Stimulated activated CD8-positive, alpha-beta memory T cell treated with anti-CD3 and anti-CD28 coated beads, Interleukin-2, amount 100 ng/mL, for 48 hours (primary cell): Measurements from ENCODE around the gene HBS1L.

ENCODE experiments used
- DNase-seq, 2 donors: peaks; one replicate each; pipeline ENCODE4 v3.0.0-alpha.2; 2020; ENCODE audit warnings: low read depth in 2 of 2

HBS1L gene

DNA sequence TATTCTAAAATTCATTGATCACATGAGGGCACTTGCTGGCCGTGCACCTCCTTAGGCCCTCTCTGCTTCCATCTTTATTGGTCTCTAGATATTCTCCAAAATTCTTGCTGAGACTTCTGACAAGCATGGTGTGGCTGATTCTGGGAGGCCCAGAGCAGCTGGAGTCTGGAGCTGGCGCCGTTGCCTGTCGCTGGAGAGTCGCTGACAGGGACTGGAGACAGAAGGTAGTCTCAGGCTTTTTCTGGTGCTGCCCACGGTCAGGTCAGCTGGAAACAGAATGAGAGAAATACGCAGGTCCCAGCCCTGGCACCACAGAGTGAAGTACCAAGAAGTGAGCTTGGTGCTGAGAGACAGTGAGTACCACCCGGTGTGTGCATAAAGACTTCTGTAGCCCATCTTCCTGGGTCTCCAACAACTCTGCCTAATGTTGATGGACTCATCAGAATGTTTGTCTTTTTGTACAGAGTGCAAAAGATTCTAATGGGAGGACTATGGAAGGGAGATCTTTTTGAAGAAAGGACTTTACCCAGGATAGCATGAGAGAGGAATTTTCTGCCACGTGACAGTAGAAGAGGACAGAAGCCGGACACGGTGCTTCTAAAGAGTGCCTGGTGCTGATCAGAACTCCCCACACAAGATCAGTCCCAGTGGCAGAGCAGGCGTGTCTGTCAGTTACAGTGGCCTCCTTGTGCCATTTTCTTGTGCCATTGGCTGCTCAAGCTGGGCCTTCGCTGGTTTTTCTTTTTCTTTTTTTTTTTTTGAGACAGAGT lies 102.9 kb downstream of the HBS1L start:
- no peak for DNase-seq

DNA sequence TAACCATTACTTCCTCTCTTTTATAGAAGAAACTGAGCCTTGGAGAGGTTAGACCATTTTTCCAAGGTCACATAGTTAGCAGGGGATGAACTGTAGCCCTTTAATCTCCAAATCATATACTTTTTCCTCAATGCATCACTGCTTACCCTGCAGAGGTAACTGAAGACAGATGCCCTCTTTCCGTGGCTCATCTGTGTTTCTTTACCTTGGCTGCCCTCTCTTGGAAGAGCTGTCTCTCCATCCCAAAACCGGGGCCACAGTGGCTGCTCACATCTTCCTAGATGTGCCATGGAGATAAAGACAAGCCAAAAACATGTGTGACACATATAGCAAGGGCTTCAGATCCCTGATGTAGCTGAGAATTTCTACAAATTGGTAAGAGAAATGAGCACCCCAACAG lies 104.1 kb downstream of the HBS1L start:
- no peak for DNase-seq

DNA sequence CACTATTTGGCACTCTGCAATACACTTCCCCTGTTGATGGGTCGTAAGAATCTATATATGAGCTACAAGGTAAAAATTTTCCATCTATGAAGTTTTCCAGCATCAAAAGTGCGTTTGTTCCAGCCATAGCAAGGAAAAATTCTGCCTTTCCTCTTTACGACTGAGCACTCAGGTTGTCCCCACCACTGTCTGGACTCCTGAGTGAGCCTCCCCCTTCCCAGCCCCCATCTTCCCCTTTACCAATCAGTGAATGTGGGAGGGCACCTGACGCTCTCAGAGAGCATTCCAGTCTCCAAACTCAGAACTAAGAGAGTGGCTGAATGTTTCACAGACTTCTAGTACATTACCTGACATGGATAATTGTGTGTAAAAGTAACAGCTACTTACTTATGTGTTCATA lies 104.7 kb downstream of the HBS1L start, which contains the start of gene ALDH8A1:
Gene ALDH8A1, minus strand, starts transcription at position 175 of the 400 bp plus-strand sequence. Its CDS starts 48 bp downstream, at position 127.
- DNase-seq: no peak

DNA sequence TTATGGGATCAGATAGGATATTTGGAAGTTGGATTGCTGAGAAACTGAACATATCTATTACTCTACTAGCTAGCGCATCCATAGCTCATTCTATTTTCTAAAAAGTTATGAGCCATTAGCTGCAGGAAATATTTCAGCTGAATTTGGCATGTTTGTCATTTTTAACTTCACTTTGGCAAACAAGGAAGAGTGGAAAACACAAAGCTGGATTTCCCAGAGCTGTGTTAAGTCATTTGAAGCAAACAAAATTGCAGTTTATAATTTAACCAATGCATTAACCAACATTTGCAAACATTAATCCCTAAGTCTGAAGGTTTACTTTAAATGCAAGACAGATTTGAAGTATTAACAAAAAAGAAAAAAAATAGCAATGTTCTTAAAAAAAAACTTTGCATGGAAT lies 105.9 kb downstream of the HBS1L start:
- no peak for DNase-seq

DNA sequence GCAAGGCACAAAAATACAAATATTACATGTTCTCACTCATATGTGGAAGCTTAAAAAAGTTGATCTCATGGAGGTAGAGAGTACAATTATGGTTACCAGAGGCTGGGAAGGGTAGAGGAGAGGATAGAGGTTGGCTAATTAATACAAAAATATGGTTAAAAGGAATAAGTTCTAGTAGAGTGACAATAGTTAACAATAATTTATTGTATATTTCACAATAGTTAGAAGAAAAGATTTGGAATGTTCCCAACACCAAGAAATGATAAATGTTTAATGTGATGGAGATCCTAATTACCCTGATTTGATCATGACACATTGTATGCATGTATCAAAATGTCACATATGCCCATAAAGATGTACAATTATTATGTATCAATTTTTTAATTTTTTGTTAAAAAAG lies 106.5 kb downstream of the HBS1L start:
- no peak for DNase-seq

DNA sequence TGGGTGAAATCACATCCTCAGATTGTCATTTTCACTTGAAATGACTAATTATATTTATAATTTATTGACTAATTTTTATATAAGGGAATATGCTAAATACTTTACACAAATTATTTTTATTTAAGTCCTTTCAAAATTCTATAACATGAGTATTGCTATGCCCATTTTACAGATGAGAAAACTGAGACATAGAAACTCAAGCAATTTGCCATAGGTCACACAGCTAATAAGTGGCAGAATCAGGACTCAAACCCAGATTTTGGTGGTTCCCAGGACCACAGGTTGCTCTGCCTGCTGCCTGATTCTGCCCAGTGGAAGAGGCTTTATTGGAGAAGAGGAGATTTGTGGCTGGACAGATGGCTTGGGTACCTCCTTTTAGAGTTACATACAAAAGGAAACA lies 109.6 kb downstream of the HBS1L start:
- no peak for DNase-seq

DNA sequence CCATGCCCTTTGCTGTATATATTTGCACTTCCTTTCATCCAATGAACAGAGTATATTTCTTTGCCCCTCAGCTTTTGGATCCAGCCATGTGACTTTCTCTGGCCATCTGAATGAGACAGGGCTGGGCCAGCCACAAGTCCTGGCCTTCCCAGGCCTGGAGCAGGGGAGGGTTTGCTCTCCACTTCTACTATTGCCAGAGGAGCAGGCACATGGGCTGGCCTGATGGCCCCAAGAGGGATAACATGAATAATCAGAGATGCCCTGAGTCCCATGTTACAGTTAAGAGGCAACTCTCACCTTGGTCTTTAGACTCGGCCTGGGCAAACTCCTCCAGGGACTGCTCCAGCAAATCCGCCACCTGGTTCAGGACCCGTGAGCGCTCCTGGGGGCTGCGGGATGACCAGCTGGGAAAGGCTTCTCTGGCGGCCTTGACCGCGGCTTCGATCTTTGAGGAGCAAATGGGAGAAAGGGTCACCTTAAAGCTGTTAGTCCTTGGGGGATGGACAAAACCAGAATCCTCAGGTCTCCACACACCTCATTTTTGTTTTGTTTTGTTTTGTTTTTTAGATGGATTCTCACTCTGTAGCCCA lies 111.0 kb downstream of the HBS1L start:
- DNase-seq: no peak

DNA sequence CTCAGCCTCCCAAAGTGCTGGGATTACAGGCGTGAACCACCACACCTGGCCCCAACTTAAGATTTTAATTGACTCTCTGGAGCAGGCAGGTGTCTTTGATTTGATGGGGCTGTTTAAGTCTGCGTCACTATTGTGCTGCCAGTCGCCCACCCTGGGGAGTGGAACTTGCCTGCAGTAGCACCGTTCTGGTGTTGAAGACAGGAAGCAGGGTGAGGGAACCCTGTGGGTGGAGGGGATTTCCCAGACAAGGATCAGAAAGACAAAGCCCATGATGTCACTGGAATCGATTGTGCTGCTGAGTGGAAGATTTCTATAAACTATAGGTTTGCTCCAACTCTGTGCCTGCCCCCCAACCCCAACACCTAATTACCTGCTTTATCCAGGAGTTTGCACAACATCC lies 115.7 kb downstream of the HBS1L start:
- peak; percentile 22 to 62 for DNase-seq

DNA sequence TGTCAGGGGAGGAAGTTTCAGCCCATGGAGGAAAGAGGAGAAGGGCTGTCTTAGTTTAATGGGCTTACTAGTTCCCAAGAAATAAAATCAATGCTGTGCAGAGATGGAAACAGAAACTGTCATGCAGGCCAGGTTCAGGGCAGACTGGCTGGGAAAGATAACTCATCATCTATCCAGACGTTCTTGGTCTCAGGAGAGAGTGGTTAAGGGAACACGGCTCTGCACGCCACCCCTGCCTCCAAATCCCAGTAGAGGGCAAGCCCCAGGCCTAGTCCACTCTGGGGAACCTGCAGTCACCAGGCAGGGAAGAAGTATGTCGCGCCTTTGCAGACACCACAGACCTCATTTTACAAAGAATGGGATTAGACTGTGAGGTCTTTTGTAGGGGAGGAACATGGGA lies 117.2 kb downstream of the HBS1L start:
- DNase-seq: no peak

DNA sequence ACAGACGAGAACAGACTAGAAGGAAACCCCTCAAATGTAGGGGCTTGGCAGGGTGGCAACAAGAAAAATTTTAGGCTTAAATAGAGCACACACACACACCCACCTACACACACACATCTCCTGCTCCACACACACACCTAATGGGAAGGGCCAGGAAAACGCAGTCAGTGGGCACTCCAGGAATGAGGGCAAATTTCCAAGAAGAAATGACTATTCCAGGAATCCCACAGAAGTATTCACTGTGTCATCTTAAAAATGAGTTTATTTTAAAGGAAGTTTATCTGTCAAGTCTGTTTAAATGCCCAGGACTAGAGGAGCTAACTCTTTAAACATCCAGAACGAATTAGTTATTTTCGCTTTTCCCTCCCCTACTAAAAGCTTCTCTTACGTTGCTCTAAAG lies 117.7 kb downstream of the HBS1L start:
- no peak for DNase-seq

DNA sequence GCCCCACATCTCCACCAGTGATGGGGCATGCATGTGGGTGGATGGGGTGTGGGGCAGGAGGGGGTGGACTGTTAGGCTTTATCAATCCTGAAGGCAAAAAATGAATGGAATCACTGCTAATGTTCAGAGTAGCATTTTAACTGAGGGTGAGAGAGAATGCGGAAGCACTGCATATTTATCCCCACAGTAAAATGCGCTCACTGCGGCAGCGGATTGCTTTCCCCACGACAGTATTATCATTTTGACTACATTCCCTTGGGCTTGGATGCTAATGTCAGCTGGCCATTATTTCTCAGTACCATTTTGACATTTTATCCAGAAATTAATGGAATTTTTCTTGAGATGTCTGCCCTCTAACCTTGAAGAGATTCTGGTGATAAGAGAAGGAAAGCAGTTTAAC lies 118.1 kb downstream of the HBS1L start:
- no peak for DNase-seq

DNA sequence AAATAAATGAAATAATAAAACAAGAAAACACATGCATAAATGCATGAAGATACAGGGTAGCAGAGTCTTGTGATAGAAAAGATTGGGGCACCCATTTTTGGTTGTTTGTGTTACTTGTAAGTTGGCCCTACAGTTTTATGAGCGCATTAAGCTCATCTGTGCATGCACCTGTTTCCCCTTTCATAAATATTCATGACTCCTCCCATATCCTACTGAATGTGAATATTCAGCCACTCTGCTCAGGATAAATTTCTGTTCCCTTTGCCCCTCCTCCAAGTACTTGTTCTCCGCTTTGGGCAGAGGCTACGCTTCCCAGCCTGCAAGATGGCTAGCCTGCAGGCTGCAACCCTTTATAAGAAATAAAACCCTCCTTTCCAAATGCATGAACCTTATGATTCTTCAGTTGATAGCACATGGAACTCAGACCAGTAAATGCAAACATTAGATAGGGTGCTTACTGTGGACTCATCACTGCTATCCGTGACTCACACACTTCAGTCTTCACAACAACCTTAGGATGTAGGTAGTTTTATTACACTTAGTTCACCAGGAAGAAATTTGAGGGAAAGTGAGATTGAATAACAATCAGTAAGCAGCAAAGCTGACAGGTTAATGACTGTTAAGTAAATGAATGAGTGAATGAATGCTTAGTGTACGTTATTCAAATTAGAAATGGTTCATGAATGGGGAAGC lies 119.7 kb downstream of the HBS1L start:
- DNase-seq: no peak

DNA sequence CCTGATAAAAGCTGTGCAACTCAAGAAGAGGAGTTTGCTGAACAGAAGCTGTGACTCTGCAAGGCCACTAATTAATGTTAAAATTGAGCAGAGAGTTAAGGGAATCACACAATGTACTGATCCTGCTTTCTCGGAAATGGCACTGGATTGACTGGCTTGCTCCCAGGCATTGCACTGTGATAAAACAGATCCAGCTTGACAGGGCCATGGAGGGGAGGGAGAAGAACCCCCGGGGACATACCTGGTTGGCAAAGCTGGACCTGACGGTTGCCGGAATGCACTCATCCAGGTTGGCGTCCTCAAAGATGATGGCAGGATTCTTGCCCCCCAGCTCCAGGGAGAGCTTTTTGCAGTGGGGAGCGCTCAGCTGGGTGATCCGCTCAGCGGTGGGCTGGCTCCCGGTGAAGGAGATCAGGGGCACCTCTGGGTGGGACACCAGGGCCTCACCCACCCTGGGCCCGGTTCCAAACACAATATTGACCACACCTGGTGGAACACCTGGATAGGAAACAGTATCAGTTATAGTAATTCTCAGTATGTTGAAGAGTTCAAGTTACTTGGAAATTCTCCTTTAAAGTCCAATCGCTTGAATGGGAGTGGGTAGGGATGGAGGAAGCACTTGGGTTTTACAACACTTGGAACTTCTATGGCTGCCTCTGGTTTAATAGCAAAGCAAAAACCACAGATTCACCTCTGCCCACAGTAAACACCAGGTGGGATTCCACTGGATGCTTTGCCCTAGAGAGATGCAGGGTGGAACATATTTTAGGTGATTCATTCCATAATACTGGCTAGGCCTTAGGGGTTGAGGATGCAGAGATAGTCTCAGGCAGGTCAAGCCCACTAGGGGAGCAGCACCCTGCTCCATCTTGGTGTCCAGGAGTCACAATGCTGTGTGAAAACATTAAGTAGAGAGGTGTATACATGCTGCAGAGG lies 121.8 kb downstream of the HBS1L start:
- DNase-seq: no peak

DNA sequence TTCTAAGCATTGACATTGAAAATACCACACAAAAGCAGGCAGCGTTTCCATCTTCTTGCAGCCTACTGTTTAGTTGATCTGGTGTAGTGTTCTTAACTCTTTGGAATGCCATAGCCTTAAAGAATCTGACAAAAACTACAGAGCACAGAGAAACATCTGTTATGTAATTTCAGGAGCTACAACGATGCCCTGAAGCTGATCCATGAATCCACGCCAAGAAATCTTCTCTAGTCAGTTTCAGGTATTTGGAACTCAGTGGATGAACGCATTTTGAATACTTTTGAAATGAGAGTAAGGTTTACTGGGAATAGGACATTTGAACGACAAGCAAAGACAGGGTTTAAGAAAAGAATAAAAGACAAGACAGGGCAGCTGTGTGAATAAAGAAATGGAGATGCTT lies 122.5 kb downstream of the HBS1L start:
- no peak for DNase-seq

DNA sequence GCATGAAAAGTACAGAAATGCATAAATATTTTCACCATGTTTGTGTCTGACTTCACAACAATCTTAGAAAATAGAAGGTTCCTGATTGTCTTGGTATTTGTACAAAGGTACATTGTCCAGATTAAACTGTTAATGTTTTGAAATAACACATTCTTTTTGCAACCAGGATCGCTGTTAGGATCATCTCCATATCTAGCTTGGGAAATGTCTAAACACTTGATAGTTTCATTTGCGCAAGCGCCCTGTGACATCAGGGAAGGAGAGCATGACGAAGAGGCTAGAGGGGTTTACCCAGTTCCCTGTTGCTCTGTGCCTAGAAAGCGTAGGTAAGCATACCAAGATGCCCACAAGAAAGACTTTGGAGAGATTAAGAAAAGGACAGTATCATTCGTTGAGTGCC lies 124.2 kb downstream of the HBS1L start:
- DNase-seq: no peak

DNA sequence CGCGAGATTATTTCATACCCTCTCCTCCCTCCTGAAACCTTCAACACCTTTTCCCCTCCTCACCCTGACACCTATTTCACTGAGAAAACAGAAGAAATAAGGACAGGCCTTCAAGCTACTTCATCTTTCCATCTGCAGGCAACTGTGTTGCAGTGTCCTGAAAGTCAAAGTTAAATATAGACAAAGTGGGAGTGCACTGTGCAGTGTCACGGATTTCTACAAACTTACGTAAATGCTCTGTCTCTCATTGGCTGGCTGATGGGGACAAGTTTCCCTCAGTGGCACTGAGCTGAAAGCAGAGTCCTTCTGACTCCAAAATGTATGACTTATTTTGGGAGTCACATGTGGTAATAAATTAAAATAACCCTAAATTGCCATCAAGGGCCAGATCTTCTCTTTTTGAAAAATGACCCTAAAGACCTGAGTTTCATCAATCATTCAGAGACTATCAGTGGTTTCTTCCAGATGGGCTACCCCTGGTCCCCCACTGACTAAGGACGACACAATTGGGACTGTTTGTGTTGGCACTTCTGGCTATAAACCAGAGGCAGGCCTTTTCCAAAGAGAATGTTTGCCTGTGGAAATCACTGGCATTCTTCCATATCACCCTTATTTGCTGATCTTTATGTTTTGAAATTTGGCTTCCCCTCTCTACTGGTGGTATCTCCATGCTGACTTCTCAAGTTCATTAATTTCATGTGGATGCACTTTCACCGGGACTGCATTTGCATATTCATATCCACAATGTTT lies 126.3 kb downstream of the HBS1L start:
- DNase-seq: no peak

DNA sequence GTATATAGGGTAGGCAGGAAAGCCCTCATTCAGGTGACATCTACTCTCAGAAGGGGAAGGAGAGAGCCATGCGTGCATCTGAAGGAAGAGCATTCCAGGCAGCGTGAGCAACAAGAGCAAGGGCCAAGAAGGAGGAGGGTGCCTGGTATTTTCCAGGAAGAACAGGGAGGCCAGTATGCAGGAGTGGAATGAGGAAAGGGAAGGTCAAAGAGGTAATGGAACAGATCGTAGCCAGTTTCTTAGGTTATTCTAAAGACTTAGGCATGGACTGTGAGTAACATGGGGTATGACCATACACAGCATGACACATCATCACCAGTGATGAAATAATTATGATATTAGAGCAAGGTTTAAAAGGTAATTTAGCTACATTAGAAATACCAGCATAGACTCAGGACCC lies 128.8 kb downstream of the HBS1L start:
- no peak for DNase-seq

DNA sequence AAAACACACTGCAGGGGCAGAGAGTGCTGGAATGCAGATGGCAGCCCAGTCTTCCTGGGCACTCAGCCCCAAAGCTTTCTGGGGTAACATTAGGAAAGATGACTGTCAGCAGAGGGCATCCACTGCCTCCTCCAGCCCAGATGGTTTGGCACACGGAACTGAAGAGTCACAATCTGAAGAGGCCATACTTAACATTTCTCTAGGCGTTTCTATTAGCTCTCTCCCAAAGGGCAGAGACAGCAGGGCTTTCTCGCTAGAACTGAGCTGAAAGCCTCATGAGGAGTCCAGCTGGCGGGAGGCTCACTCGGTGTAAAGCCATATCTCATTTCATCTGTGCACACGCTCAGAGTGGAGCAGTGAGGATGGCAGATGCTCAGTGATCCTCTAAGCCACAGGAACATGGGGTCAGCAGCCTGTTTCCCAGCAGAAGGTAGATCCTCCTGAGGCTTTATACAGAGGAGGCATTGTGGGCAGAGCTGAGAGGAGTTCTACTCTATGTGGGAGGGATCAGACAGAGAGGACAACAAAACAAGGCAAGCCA lies 132.8 kb downstream of the HBS1L start:
- DNase-seq: no peak

DNA sequence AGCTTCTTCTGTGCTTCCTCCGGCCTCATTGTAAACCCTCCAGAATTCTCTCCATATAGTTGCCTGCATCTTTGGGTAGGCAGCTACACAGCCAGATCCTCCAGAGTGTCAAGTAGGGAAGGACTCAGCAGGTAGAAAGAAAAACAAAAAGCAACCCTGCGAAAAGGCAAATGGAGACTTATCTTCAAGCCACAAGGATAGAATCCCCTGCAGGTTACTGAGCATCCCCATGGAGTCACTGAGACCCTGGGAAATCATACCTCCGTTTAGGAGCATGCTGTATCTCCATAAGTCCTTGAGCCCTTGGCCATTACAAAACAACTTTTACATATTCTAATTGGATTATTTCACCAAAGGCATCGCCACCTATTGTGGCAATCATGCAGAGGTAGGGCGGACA lies 133.3 kb downstream of the HBS1L start:
- no peak for DNase-seq

DNA sequence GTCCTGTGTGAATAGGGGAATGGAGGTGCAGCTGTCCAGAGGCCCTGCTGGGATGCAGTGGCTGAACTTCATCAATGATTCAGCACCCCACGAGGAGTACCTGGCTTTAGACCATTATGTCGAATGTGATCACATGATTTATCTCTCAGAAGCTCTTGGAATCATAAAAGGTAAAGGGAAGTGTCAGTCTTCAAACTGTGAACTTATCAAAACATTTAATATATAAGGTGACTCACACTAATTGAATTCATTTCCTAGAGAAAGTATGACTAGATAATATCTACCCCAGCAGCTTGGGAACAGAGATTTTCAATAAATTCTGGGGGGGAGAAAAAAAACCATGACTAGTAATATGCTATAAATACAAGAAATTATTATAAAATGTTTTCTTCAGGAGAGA lies 134.2 kb downstream of the HBS1L start:
- no peak for DNase-seq

DNA sequence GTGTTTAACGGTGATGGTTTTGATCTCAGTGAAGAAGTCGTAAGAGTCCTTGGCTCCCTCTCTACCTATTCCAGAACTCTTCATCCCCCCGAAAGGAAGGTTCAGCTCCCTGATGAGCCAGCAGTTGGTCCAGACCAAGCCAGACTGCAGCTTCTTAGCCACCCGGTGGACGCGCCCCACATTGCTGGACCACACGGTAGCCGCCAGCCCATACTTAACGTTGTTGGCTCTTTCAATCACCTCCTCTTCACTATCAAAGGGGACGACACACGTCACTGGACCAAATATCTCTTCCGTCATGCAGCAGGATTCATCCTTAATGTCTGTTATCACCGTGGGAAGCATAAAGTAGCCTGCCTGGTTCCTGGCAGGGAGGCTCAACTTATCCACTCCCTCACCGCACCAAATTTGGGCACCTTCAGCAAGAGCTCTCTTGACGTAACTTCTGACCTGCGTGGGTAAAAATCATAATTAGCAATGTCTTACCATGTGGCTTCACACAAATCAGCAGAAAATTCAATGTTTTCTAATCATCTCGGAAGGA lies 136.1 kb downstream of the HBS1L start:
- DNase-seq: no peak
